CD4-positive, alpha-beta T cell treated with Interferon alpha-2 for 1 hour (primary cell): ENCODE data around the gene RUBCN.
"Not testable (repeated sequence)": the region's sequence is repeated elsewhere in the genome, so short reads cannot be mapped to it uniquely, and the experiment has no call there.

Experiments used
- DNase-seq, 2 donors: peaks; one replicate each; pipeline ENCODE4 v3.0.0-alpha.2; 2020 to 2022

Gene RUBCN

DNA sequence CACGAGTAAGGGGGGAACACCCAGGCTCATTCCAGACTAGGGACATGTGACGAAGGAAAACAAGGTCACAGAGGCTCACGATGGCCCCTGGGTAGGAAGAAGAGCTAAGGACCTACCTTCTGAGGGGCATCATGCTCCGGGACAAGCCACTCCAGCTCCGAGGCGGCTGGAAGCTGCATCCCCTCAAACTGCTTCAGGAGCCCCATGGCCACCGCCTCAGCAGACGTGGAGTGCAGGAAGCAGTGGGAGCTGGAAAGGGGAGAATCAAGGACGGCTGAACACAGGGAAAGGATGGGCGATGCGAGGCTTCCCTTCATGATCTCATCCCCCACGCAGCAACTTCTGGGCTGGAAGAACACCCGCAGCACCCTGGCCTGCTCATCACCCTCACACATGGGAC, 53.5 kb downstream of the RUBCN start:
- no peak for DNase-seq

DNA sequence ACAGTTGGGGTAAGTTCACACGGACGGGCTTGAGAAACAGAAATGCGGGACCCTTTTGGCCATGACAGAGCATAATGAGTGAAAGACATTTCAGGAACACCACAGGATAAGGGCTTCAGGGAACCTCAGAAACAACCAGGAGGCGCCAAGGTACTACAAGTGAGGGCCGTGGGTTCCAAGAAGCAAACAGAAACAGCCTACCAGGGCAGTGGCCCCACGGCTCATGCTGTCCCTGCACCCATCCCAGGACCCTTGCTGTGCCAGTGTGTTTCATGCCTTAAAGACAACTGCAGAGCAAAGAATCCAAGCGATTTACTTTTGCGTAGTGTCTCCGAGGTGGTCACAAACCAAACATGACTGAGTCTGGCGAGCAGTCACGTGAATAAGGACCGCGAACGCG, 54.0 kb downstream of the RUBCN start:
- DNase-seq, result no peak

DNA sequence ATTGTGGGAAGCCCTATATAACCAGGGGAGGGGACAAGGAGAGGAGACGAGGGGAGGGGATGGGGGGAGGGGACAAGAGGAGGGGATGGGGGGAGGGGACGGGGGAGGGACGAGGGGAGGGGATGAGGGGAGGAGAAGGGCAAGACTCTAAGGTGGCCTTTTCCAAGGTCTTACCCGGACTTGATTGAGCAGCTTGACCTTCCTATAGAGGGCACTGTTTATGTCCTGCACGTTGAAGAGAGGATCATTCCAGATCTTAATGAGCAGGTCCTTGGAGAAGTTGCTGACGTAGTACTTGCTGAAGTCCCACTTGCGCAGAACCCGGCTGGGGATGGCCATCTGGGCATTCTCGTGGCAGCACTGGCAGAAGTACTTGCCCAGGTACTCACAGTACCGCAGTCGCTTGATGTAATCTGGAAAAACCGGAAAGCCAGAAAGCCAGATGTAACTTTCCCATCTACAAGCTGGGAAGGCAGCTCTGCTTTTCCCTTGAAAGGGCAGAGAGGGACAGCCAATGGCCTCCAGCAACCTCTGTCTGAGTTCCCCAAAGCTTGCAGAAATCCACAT, 55.7 kb downstream of the RUBCN start:
- no peak for DNase-seq

DNA sequence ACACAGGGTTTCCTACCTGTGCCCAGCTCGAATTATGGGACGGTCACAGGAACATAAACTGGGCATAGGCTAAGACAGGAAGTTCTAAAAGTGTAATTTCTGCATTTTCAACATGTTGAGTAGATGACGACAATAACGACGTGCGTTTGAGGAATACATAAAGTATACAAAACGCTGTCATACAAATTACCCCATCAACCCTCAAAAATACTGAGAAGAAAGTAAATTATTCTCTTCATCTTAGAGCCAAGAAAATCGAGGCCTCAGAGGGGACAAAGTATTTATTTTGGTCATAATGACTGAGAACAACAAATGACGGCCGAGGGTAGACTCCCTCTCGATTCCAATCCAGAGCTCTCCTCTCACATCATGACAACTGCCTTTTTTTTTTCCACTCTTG, 60.8 kb downstream of the RUBCN start:
- no peak for DNase-seq

DNA sequence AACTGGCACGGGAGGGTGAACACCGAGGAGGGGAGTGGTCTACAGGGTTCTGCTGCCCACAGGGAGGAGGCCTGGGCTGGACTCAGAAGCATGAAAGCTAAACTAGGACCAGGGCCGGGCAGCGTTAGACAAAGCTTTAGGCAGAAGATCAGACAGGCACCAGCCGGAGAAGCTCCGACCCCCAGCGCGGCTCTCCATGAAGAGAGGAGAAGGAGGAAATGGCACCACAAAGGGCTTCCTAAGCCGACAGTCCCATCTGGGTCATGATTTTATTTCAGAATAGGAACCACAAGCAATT, 61.2 kb downstream of the RUBCN start:
- no peak for DNase-seq

DNA sequence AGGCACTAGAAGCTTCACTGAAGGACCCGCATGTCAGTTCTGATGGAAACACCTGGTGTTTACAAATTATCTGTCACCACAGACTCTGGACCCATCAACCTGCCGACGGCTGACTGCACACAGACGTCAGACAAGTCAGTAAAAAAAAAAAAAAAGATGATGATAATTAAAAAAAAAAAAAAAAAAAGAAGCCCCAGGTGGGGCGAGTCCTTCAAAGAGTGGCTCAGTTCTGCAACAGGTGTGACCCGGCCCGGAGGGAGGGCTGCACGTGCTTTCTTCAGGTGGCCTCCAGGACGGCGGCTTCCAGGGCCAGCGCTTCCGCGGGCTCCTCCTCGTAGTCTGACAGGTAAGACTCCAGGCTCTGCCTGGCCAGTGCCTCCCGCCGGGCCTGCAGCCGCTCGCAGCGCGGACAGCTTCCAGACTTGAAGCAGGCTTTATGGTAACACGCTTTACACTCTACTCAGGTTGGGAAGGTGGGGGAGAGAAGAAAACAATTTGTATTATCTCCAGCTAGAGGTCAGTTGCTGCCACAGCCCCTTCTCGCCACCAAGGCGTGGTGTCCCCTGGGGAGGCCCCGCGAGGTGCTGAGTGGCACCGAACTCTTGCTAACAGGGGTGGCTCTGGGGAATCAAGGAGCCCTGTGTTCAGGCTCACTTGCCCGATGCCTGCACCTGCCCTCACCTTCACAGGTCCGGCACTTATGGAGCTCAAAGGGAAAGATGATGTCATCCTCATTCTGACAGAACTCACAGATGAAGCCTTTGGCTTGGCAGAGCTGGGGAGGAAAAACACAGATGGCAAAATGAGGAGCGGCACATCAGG, 61.8 kb downstream of the RUBCN start:
- peak in 1 of 2 donors; percentile 38 for DNase-seq

DNA sequence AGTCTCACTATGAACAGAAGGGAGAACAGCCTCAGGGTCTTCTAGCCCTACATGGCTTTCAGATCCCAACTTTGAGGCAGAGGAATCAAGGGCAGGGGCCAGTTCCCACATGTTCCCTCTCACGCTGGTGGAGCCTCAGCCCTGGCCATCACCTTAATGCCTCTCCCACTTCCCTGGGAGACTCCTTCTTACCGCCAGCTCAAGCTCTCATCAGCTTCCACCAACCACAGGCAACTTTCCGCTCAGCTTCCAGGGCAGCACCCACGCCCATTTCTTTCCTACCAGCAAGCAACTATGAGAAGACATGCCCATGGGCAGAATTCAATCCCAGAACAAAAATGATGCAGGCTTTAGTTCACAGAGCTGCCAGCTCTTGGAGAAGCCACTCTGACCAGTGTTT, 63.5 kb downstream of the RUBCN start:
- no peak for DNase-seq

DNA sequence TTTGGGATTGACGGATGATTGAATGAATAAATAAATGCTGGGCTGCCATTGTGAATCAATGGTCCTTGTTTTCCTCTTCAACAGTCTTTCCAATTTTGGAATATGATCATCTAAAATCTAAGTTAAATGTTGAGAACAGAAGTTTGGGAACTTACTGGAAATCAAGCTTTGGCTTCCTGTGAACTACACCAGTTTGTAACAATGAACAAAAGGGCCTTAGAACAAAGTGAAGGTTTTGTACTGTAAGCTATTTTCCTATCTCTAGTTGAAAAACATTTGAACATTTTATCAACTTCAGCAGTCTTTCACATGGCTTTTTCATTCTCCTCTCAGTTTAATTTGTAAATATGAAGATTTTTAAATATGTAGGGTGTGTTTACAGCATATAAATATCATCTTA, 66.3 kb downstream of the RUBCN start:
- no peak for DNase-seq

DNA sequence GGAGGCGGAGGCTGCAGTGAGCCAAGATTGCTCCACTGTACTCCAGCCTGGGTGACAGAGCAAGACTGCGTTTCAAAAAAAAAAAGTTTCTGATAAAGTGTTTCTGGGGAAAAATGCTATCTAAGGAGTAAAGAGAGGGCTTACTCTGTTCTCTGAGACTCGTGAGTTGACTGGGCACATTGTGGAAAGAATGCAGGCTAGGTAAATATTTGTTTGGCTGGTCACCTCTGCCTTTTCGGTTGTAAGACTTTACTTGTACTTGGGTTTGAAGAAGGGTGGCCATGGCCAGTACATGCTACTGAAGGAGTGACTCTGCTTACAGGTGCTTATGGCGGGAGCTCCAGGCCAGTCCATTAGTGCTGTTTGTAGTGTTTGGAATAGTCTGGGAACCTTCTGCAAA, 68.7 kb downstream of the RUBCN start:
- no peak for DNase-seq

DNA sequence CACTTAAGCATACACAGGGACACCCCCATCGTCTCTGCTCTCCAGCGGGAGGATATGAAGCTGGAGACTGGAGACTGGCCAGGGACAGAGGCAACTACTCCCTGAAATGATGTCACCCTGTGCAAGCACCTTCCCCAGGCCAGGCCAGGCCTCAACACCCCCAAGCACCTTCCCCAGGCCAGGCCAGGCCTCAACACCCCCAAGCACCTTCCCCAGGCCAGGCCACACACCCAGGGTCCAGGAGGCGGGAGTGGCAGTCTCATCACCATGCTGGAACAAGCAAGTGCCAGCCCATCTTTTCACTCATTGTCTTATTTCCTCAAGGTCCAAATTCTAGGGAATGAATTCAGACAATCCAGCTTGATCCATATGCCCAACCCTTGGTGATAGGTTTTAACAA, 69.4 kb downstream of the RUBCN start:
- not testable (repeated sequence) for DNase-seq

DNA sequence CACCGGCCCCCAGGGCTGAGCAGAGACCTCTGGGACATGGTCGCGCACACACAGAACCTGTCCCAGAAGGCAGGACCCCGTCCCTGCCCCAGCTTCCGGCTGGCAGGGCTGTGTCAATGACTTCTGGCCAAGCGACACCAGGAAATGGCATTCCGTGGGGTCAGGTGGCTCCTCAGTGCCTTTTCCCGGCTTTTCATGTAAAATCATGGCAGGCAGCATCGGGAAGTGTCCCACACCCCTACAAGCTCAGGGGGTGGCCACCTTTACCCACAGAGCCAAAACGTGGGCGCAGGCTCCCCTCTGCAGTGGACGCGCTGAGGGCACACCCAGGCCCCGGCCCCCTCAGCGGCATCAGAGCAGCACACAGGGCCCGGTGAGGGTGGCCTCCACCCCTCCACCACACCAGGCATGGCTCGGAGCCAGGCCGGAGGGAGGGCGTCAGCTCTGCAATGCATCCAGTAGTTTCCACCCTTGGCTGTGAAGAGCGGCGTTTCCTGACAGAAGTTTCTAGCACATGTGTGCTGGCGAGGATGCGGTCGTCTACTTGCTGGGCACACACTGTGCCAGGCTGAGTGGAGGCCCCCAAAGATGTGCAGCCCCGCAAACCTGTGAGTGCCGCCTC, 70.4 kb downstream of the RUBCN start:
- DNase-seq, result not testable (repeated sequence)

DNA sequence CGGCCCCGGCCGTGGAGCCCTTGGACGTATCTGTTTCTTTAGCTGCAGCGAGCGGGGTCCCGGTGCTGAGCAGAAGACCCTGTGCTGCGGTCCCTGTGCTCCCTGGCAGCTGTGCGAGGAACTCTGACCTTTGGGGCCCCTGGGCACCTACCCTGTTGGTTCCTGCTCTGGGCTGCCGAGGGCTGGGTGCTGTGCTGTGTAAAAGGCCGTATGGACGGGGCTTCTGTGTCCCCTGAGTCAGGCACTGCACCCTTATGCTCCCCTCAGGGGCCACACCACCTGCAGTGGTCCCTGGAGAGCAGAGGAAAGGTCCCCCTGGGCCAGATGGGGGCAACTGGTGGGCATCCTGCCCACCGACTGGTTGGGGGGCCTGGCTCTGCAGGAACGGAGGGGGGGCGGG, 71.2 kb downstream of the RUBCN start:
- not testable (repeated sequence) for DNase-seq

DNA sequence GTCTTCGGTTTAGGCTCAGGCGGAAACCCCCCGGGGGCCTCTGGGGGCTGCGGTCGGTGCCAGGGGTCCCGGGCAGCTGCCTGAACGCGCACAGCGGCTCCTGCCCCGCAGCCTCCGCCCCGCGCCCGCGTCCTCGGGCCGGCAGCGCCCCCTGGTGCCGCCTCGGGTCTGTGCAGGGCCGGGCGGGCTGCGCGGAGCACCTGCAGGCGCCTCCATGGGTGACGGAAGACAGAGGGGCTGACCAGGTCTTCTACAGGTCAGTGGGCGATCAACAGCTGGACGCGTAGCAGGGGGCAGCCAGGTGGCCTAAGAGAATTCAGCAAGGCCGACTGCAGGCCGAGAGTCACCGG, 71.6 kb downstream of the RUBCN start:
- not testable (repeated sequence) for DNase-seq

DNA sequence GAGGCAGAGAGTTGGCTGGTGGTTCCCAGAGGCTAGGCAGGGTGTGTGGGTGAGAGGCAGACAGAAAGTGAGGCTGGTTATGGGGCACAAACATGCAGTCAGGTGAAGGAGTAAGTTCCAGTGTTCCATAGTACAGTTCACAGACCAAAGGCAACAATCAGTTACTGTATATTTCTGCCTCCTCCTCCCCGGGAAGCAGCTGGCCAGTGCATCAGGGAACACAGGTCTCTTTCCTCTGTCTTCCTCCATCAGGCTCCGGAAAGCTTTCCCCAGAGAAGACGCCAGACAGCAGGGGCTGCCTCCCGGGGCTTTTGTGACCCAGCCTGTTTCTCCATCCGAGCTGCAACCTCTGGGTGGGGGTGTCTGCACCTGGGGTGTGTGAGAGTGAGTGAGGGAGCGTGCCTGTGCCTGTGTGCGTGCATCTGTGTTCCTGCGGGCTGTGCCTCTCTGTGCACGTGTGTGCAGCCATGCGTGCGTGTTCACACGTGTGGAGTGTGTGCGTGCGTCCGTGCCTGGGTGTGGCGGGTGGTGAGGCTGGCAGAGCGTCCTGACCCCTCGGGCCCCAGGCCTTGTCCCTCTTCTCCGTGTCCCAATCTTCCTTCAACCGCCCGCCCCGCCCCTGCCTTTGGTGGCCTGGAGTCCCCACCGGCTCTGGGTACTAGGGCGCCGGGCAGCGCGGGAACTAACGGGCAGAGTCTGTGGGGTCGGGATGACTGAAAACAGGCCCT, 72.1 kb downstream of the RUBCN start:
- peak; percentile 15 to 17 for DNase-seq

DNA sequence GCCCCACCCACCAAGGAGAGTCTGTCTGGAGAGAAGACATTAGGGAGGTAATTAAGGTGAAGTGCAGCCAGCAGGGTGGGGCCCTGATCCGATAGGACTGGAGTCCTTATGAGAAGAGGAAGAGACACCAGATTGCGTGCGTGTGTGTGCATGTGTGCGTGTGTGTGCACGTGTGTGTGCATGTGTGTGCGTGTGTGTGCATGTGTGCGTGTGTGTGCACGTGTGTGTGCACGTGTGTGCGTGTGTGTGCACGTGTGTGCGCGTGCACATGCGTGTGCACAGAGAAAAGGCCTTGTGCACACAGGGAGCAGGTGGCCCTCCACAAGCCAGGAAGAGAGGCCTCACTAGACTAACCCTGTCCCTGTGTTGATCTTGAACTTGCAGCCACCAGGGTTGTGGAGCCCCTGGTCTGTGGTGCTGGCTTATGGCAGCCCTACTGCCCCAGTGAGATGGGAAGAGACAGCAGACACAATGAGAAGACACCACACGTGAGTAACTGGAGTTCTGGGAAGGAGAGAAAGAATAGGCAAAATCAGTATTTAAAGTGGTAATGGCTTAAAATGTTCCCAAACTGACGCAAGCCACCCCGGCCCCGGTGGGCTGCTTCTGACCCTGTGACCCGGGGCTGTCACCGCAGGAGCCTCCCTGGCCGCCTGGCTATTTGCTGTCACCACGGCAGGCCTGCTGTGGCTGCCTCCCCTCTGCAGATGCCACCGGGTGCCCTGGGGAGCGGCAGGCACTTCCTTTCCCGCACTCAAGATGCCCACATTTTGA, 73.2 kb downstream of the RUBCN start:
- not testable (repeated sequence) for DNase-seq

DNA sequence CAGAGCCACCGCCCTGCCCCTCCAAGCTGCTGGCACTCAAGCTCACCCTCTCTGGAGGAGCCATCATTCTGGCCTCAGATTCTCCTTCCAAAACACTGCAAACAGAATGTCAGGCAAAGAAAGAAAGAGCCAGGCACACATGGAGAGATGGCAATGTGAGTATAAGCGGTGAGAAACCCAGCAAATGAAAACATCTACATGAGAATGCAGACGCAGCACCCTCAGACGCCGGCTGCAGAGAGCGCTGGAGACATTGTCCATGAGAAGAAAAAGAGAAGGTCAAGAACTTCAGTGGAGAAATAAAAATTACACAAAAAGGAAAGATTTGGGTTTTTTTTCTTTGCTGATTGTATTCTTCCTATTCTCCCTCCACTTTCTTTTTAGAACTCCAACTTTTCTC, 74.4 kb downstream of the RUBCN start:
- not testable (repeated sequence) for DNase-seq

DNA sequence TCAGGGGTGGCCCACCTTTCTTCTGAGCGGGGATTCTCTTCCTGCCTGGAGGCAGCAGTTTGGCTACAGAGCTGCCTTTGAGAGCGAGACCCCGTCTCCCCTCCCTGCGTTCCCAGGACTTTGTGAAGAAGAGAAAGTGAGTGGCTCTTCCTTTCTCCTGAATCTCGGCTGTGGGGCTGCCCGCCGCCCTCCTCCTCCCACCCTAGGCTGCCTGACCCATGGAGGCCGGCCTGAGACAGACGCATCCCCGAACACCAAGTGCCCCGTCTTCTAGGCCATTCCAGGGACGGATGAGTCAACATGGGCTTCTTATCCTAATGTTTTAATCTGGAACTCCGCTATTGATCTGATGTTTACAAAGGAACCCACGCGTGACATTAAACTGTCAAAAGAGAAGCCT, 74.8 kb downstream of the RUBCN start:
- DNase-seq, result not testable (repeated sequence)

DNA sequence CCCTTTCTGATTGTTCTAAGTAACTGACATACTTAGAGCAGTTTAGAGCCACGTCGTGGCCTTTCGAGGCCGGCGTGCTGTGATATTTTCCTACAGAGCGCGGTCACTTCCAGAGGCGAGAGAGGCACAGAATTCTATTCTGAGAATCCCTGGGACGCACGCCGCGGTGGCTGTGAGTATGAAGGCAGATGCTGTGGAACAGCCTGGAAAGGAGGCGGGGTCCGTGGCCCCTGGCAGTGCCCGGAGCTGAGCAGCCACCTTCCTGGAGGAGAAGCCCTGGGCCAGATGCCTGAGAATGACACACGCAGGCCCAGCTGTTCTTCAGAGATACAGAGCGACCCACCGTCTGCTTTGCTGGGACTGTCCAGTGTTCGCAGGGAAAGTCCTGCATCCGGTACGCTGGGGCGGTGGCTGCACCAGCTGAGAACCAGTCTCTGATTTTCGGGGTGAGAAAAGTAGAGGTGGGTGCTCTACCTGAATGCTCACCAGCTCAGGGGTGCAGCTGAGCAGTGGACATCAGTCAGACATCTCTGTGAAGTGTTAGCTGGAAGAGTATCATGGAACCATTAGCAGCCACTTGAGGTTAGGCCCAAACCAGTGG, 75.4 kb downstream of the RUBCN start:
- not testable (repeated sequence) for DNase-seq

DNA sequence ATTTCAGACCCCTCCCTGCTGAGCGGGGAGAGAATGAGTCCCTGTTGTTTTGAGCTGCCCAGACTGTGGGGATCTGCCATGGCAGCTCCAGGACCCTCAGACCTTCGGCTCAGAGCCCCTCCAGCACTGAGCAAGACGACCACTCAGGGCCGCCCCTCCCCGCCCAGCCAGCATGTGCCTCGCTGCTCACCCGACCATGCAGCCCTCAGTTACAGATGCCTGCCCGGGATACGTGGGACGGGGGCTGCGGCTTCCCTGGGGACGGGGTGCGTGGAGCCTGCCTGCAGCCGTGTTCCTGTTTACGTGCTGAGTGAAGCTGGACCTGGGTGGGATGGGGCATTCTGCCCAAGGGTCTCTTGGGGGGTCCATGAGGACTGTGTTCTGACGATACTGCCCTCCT, 77.0 kb downstream of the RUBCN start:
- not testable (repeated sequence) for DNase-seq

DNA sequence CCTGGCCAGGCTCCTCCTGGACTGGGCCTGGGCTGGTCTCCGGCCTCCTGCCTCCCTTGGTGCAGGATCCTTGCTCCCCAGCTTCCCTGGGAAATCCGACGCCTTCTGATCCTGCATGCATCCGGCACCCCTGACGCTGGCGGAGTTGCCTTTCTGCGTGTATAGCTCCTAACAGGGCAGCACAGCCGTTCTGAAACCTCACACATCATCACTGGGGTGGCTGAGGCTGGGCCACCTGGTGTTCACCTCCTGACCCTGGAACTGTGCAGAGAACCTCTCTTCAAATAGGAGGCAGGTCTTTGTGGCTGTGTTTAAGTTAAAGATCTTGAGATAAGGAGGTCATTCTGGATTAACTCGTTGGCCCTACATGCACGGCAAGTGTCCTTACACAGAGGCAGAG, 77.6 kb downstream of the RUBCN start:
- not testable (repeated sequence) for DNase-seq

DNA sequence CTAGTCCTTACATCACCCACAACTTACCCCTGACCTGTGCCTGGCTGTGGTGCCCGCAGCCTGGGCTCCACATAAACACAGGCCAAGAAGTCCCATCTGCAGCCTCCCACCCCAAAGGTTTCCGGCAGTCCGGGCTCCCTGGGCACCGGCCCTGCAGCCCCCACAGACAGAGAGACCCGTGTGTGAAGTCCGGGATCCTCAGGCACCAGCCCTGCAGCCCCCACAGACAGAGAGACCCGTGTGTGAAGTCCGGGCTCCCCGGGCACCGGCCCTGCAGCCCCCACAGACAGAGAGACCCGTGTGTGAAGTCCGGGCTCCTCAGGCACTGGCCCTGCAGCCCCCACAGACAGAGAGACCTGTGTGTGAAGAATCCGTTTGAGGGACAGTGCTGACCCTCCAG, 78.0 kb downstream of the RUBCN start:
- DNase-seq, result not testable (repeated sequence)

DNA sequence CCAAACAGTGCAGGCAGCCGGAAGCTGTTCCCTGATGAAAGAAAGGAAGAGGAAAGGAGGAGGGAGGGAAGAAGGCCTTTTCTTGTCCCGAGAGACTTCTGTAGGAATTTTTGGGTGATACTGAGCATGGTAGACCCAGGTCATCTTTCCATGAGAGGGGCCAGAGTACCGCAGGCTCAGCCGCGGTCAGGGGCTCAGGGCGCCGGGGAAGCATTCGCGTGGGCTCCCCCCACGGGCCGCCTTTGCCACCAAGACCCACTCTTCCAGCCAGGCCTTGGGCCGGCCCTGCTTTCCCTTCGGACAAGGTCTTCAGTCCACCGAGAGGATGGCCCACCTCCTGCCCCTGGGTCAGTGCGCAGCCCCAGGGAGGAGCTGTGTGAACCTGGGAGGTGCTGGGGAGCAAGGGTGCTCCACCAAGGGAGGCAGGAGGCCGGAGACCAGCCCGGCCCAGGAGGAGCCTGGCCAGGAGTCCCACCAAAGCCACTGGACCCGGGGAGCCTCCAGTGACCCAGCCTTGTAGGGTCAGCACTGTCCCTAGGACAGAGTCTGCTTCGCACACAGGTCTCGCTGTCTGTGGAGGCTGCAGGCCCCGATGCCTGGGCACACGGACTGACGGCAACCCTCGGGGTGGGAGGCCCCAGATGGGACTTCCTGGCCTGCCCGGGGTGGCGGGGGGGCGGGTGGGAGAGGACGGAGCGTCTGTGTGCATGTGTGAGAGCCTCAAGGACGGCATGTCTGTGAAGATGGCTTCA, 79.0 kb downstream of the RUBCN start:
- not testable (repeated sequence) for DNase-seq
